Measurements from ENCODE around the gene PTPRN2. TPM values are rescaled to one million over a fixed set of nuclear protein-coding genes. Genes with fewer than 3 reads are reported as not detected.

Gene PTPRN2
- polyA plus RNA-seq, 1 of the 3 experiments (the other 2 are of a cell fraction): 4.0 TPM

Small RNA genes within 50 kb of the gene (small RNA-seq; reads per million reads assigned to genes)
- gene MIR153-2: 0 to 5.7 (median 2.1) reads per million in 7 experiments
- 0 reads per million in 7 experiments for gene MIR5707
- 0 reads per million in 7 experiments for gene MIR595
- 0 to 2.1 (median 0) reads per million in 7 experiments for gene THAP5P1

Other genes starting within 250 kb of the PTPRN2 start
- gene NCAPG2, start 117.0 kb upstream of the PTPRN2 start, polyA plus RNA-seq (2012; rRNA removed): 25.0 and 27.6 TPM in 2 replicates
- 34.2 and 42.7 TPM in 2 replicates for gene ESYT2, start 241.7 kb upstream of the PTPRN2 start, polyA plus RNA-seq (2012; rRNA removed)